Ovary (tissue), 9 donors: ENCODE results near the gene PKM. TPM values are rescaled to one million over a fixed set of nuclear protein-coding genes. Genes with fewer than 3 reads are reported as not detected.

Source experiments
- DNase-seq, 5 donors: peaks; one replicate each; pipeline ENCODE4 v3.0.0-alpha.2; 2019 to 2020
- H3K27ac ChIP-seq, 2 donors: fragments of 200-600 bp; one replicate each; pipeline versions ENCODE4 v1.5.1 to v1.8.0; 2019 to 2022
- H3K27me3 ChIP-seq: fragments of 200-600 bp; one replicate; pipeline ENCODE4 v1.8.0; 2022
- H3K36me3 ChIP-seq: fragments of 200-600 bp; sonication (generic); one replicate; pipeline ENCODE4 v1.5.1; 2019
- H3K4me1 ChIP-seq: one replicate; pipeline ENCODE4 v1.8.1; 2013; ENCODE audit warnings: mild to moderate bottlenecking, moderate library complexity; ENCODE audit not compliant: insufficient read depth
- H3K4me3 ChIP-seq: fragments of 200-600 bp; sonication (generic); one replicate; pipeline ENCODE4 v1.5.1; 2017
- H3K9me3 ChIP-seq, 2 donors: fragments of 200-600 bp in 1 of 2; sonication (generic) in 1 of 2; one replicate each; pipeline versions ENCODE4 v1.5.1 to v1.8.1; 2013 to 2019; ENCODE audit warnings: mild to moderate bottlenecking in 1 of 2, moderate library complexity in 1 of 2
- EP300 ChIP-seq: sonication (generic); formaldehyde crosslinking; IDR thresholded peaks from one replicate; pipeline ENCODE4 v1.6.1; 2017; ENCODE audit warnings: antibody characterized with exemption
- POLR2A ChIP-seq: fragments of 450-650 bp; IDR thresholded peaks from one replicate; pipeline ENCODE4 v1.6.1; 2017; ENCODE audit warnings: antibody characterized with exemption, mild to moderate bottlenecking, moderate library complexity
- WGBS, 3 donors: extraction: QIAGEN DNeasy Blood & Tissue Kit in 1 of 3; methylation state at CpG; one replicate each; pipeline versions ENCODE4 v1.1.5 to v1.1.7; 2013 to 2017; 5-methylcytosine and 5-hydroxymethylcytosine counted together
- intact Hi-C, 4 donors: fragments of 100-400 bp; cut with DNase I; formaldehyde crosslinking; loops; one replicate each; pipeline versions ENCODE4 v1.11.0 to v1.15.1; 2022 to 2023
- polyA plus RNA-seq, 2 donors: library from polyadenylated mRNA; stranded (reverse); fragments of 200-250 nt in 1 of 2; fragments of 350-450 nt in 1 of 2; fragmentation: Illumina TruSeq in 1 of 2; extraction: RNeasy Lipid Tissue Mini Kit (QIAGEN cat#74804) in 1 of 2; gene quantifications; one replicate each; pipeline ENCODE4 v1.2.3, GENCODE V29; 2013 to 2014
- total RNA-seq, 7 donors: library from RNA; depleted of rRNA in 2 of 7; stranded (reverse); fragments of >200 nt in 2 of 7; fragmentation: NEBNext Ultra II Directional in 3 of 7; extraction: Animal tissue kit (Norgen Biotek cat#: 25700) in 3 of 7; gene quantifications; one replicate each; pipeline versions ENCODE4 v1.1.0 to v1.2.4, GENCODE V29; 2016 to 2023
- TF ChIP-seq, protein P1 (sequence below), 3 donors: fragments of 450-650 bp in 2 of 3; fragments of 200-600 bp in 1 of 3; IDR thresholded peaks; one replicate each; pipeline versions ENCODE4 v1.5.1 to v1.8.0; 2016 to 2022; ENCODE audit warnings: antibody characterized with exemption in 3 of 3, mild to moderate bottlenecking in 1 of 3
- donor health status: DM: no; HTN: no; CAD: no; lungs with moderate emphysema.
- donor health status: DM: no; HTN: no; CAD: no.
- donor health status: Bipolar disorder and iron deficiency.
- donor health status: DM: yes; HTN: yes; CAD: no.
- donor health status: DM: no; HTN: no; CAD: no.
- donor health status: DM: yes; HTN: yes; CAD: no.

The PKM gene
- total and polyA plus RNA-seq, 9 donors = 128 to 692 (median 291) TPM

DNA sequence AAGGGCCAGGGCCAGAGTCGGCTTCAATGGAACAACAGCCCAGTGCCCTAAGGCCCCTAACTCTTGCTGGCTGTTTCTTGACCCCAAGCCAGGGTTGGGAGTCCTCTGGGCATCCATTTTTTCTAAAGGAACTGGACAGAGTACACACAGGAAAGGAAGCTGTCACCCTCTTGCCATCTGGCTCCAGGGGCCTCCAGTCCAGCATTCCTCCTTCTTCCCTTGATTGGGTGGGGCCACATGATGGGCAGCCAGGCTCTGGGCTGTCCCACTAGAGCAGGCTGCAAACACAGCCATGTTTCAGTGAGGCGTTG, 31.8 kb downstream of the PKM start:
- H3K4me1 ChIP-seq = peaks cover 4% of the 10 kb centered on the region
- H3K4me3 ChIP-seq = no peak overlapping the region
- TF ChIP-seq EP300 = no peak
- TF ChIP-seq, protein P1, sequence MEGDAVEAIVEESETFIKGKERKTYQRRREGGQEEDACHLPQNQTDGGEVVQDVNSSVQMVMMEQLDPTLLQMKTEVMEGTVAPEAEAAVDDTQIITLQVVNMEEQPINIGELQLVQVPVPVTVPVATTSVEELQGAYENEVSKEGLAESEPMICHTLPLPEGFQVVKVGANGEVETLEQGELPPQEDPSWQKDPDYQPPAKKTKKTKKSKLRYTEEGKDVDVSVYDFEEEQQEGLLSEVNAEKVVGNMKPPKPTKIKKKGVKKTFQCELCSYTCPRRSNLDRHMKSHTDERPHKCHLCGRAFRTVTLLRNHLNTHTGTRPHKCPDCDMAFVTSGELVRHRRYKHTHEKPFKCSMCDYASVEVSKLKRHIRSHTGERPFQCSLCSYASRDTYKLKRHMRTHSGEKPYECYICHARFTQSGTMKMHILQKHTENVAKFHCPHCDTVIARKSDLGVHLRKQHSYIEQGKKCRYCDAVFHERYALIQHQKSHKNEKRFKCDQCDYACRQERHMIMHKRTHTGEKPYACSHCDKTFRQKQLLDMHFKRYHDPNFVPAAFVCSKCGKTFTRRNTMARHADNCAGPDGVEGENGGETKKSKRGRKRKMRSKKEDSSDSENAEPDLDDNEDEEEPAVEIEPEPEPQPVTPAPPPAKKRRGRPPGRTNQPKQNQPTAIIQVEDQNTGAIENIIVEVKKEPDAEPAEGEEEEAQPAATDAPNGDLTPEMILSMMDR (IDR thresholded peaks at IDR 0.05) = no peak
- H3K27ac ChIP-seq = no peak overlapping the region
- H3K9me3 ChIP-seq = no peaks in the 10 kb centered on the region
- H3K27me3 ChIP-seq = no peaks in the 10 kb centered on the region
- intact Hi-C loops = no loop called here
- 88 to 90% (median 90%) methylated on average over 1 to 2 of the region's 2 CpGs for WGBS, 3 donors
- DNase-seq = no peak
- H3K36me3 ChIP-seq = no peaks in the 10 kb centered on the region

DNA sequence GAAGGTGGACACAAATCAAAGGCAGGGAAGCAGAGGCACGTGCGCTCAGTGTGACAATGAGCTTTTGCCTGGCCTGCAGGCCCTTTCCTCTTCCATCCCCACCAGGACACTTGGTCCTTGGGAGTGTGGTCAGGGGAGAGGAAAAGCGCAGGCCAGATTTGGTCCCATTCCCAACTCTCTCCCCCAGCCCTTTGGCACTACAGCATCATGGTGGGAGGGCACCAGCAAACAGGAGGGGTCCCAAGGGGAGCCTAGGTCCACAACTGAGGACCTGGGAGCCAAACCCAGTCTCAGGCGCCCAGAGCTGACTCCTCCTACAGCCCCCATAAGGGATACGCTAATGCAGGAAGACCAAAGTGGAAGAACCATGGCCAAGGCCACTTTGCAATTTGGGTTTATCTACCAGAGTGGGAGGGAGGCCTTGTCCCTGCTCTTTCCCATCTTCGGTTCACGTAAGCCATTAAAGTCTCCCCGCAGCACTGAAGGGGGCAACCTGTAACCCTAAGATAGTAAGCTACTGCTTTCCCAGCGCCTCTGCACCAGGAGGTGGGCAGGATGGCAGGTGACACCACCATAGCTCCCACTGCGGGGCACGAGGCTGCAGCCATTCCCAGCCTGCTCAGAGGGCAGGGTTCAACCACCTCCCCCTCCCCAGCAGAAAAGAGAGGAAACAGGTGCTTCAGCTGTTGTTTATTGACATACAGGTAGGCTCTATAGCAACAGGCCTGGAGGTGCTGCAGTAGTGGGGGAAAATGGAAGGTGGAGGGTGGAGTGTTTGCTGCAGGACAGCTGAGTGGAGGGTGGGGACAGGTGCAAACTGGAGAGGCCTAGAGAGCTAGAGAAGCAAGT, 32.4 kb downstream of the PKM start:
- WGBS, 3 donors = 63 to 70% (median 68%) methylated on average over 11 of the region's 11 CpGs
- intact Hi-C loops = no loop called here
- no peaks in the 10 kb centered on the region for H3K36me3 ChIP-seq

DNA sequence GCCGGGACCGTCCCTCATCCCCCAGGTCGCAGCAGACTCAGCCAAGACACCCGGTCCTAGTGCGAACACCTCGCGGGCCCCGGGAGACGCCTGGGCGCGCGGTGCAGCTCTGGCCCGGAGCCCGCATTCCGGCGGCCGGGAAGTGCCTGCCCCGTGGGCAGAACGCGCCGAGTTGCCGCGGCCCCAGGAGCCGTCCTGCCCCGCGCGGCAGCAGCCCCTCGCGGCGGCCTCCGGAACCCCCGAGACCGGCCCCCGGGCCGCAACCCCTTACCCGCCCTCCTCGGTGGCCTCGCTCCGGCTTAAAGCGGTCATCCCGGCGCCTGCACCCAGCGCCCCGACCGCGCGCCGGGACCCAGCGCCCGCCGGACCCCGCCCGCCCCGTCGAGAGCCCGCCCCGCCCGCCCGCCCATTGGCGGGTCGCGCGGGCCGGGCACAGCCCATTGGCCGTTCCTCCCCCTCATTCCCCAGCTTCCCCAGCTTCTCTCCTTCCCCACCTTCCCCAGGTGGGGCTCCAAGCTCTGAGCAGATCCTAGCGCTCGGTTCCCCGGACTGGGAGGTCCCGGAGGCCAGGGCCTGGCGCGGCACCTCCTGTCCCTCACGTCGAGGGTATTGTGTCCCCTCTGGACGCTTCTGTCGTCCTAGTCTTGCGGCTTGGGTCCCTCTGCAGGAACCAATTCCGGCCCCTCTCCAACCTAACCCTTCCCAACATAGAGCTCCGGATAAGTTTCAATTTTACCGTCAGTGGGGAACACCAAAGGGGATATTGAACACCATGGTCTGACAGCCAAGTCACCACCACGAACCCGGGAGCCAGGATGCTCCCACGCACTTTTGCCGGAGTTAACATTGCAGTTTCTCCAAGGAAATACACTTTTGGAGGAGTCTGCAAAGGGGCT, 33.3 kb downstream of the PKM start, which contains the start of gene GRAMD2A:
TSS of gene GRAMD2A (minus strand) at position 328 of the 896 bp plus-strand sequence.
- DNase-seq = peak in 1 of 5 donors; percentile 62
- no peaks in the 10 kb centered on the region for H3K36me3 ChIP-seq
- TF ChIP-seq POLR2A (no peak), EP300 (no peak)
- TF ChIP-seq, protein P1 (IDR thresholded peaks at IDR 0.05) = no peak
- no peak within 1 kb of the TSS for H3K27ac ChIP-seq
- H3K4me1 ChIP-seq = peaks cover 3% of the 10 kb centered on the region
- H3K27me3 ChIP-seq = no peaks in the 10 kb centered on the region
- H3K9me3 ChIP-seq = no peaks in the 10 kb centered on the region
- intact Hi-C loops = no loop called here
- WGBS, 3 donors = 4 to 8% (median 7%) methylated on average over 60 to 83 of the region's 83 CpGs
- H3K4me3 ChIP-seq = peak within 1 kb of the TSS; percentile 29

More for the DNA sequence above, 32.4 kb downstream of the PKM start:
- Histone ChIP-seq H3K27ac (no peak overlapping the region), H3K4me3 (no peak overlapping the region), H3K27me3 (no peaks in the 10 kb centered on the region), H3K4me1 (peaks cover 4% of the 10 kb centered on the region), H3K9me3 (no peaks in the 10 kb centered on the region)
- no peak for DNase-seq
- TF ChIP-seq, protein P1 (IDR thresholded peaks at IDR 0.05) = no peak
- no peak for TF ChIP-seq POLR2A
- TF ChIP-seq EP300 = no peak

DNA sequence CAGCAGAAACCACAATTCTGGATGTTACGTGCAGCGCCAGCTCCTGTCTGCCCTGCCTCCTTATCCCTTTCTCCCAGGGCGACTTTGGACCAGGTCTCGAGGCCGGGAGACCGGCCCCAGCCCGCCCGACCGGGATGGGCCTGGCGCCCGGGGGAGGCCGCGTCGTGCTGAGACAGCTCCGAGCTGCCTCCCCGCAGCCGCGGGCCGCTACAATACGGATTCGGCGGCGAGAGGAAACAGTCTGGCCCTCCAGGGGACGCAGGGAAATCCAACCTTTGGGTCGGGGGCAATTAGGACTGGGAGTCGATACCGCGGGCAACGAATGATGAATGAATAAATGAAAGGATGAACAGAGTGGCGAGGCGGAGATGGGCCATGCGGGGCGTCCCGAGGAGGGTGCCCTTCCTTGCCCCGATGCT, 33.9 kb downstream of the PKM start:
- Histone ChIP-seq H3K4me3 (peak overlapping the region; percentile 29), H3K27ac (no peak overlapping the region), H3K36me3 (no peaks in the 10 kb centered on the region), H3K27me3 (no peaks in the 10 kb centered on the region), H3K9me3 (no peaks in the 10 kb centered on the region), H3K4me1 (peaks cover 2% of the 10 kb centered on the region)
- DNase-seq = no peak
- 6 to 11% (median 8%) methylated on average over 34 to 35 of the region's 35 CpGs for WGBS, 3 donors
- TF ChIP-seq, protein P1 (IDR thresholded peaks at IDR 0.05) = no peak
- TF ChIP-seq POLR2A (no peak), EP300 (no peak)
- intact Hi-C loops = no loop called here
